Parietal lobe (tissue), 2 donors: ENCODE data around the gene C11orf86. TPM values are rescaled to one million over a fixed set of nuclear protein-coding genes. Genes with fewer than 3 reads are reported as not detected.

ENCODE experiments used
- small RNA-seq: library from RNA; depleted of rRNA; stranded (forward); fragments of <200 nt; gene quantifications from one replicate; pipeline ENCODE3, GENCODE V24; 2014; ENCODE audit warnings: low replicate concordance
- total RNA-seq: library from RNA; depleted of rRNA; stranded (reverse); fragments of >200 nt; gene quantifications from one replicate; pipeline ENCODE4 v1.2.3, GENCODE V29; 2014

Gene C11orf86
- not detected for total RNA-seq

DNA sequence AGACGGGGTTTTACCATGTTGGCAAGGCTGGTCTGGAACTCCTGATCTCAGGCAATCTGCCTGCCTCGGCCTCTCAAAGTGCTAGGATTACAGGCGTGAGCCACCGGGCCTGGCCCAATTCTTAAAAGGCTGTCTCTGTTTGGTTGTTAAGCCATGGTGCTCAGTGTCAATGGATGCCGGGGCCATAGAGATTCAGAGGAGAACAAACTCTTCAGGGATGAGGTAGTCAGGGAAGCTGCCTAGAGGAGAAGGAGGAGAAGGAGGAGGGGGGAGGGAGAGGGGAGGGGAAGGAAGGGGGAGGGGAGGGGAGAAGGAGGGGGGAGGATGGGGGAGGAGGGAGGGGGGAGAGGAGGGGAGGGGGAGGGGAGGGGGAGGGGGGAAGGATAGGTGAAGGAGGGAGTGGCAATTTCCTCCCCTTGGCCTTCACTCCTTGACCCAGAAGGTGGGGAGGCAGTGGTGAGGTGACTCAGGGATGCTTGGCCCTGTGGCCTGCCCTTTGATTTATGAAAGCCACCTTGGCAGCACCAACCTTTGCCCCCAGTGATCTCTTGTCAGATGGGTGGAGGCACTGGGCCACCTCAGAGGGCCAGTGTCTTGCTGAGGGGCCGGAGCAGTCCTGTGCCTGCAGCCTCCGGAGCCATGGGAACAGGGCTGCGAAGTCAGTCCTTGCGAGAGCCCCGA lies at the start of gene C11orf86:
C11orf86 (plus strand) TSS at position 581 of the 681 bp plus-strand sequence; CDS start at position 640, 59 bp downstream.

DNA sequence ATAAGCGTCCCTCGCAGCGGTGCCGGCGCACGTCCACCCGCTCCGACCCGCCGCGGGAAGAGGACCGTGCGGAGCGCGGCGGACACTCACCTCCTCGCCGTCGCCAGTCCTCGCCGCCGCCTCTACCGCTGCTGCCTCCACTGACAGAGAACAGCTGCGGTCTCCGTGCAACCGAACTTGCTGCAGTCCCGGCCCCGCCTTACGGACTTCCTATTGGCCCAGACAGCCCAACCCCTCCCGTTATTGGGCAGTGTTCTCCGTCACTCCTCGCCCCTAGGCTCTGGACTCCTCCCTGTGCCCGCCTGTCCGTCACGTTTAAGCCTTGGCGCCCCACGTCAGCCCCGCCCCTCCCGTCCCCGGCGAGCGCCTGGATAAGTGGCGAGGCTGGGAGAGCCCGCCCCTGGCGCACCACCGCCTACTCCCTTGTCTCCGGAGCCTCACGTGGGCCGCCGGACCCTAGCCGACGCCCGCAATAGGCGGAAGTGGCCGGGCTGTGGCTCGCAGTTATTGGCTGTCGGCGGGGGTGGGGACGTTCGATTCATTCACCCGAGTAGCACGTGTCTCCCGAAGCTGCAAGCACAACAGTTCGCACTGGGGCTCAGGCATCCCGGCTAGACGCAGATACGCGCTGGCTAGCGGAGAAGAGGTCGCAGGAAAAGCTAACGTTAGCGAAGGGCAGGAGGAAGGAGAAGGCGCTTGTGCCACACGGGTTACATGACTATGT lies 16.7 kb upstream of the C11orf86 start, which contains the start of gene PC:
PC (minus strand) TSS at position 152 of the 724 bp plus-strand sequence. CDS start 86,224 bp downstream, outside the sequence.

GRCh38 chr11:67022961-67023956 lies 48.2 kb downstream of the C11orf86 start, which contains the start of gene SYT12:
Gene SYT12, plus strand, starts transcription at chr11:67023134. Its CDS starts 7,011 bp downstream, at chr11:67030145.

Small RNA genes within 50 kb of the gene (small RNA-seq; reads per million reads assigned to genes)
- gene MIR3163: not detected

Other genes with a start within 250 kb of the C11orf86 start
- gene SPTBN2, start 246.1 kb upstream of the C11orf86 start, total RNA-seq: 182 TPM
- gene RCE1, start 131.9 kb upstream of the C11orf86 start, total RNA-seq: 22.8 TPM
- 46.0 TPM for gene LRFN4, start 118.2 kb upstream of the C11orf86 start, total RNA-seq
- gene PC, start 16.9 kb upstream of the C11orf86 start, total RNA-seq: 54.8 TPM
- gene SYT12, start 47.8 kb downstream of the C11orf86 start, total RNA-seq: 0.31 TPM
- gene RHOD, start 81.5 kb downstream of the C11orf86 start, total RNA-seq: not detected
- 109 TPM for gene KDM2A, start 144.0 kb downstream of the C11orf86 start, total RNA-seq